Right ventricle myocardium inferior (tissue), 1 donor: ENCODE data around the gene RBM19. TPM values are rescaled to one million over a fixed set of nuclear protein-coding genes. Genes with fewer than 3 reads are reported as not detected.
A peak's percentile ranks its signal among the peaks of the same experiment; 100 is the strongest.

Experiments used
- ATAC-seq: fragments of 200-7000 bp; cut with Tn5 transposase; one replicate; pipeline ENCODE4 v1.9.1; 2020; ENCODE audit warnings: mild to moderate bottlenecking, moderate library complexity
- DNase-seq: peaks from one replicate; pipeline ENCODE4 v3.0.0; 2021; ENCODE audit errors: missing footprints
- intact Hi-C: fragments of 100-400 bp; cut with DNase I; formaldehyde crosslinking; loops from one replicate; pipeline ENCODE4 v1.11.0; 2022
- total RNA-seq: library from RNA; stranded (reverse); fragmentation: NEBNext Ultra II Directional; extraction: Animal tissue kit (Norgen Biotek cat#: 25700); gene quantifications from one replicate; pipeline ENCODE4 v1.2.1, GENCODE V29; 2021
- donor health status: DM: no; HTN: yes; CAD: no; lungs with severe emphysema.

The RBM19 gene
- total RNA-seq, 1 donor from 2014 or later = 15.8 TPM

GRCh38 chr12:113991224-113992044 is 25.3 kb upstream of the RBM19 start:
- ATAC-seq = no peak
- intact Hi-C loops = no loop called here
- no peak for DNase-seq

- DNase-seq (no peak), ATAC-seq (no peak)
- intact Hi-C loops = no loop called here
Observed at GRCh38 chr12:113990250-113991223, 24.4 kb upstream of the RBM19 start.

GRCh38 chr12:113988976-113989375 is 22.9 kb upstream of the RBM19 start:
- intact Hi-C loops = no loop called here
- DNase-seq (no peak), ATAC-seq (no peak)

GRCh38 chr12:113988064-113988451 is 21.9 kb upstream of the RBM19 start:
- ATAC-seq (no peak), DNase-seq (no peak)
- intact Hi-C loops = no loop called here

GRCh38 chr12:113987261-113988063 is 21.3 kb upstream of the RBM19 start:
- ATAC-seq (no peak), DNase-seq (no peak)
- intact Hi-C loops = no loop called here

- ATAC-seq = no peak
- intact Hi-C loops = no loop called here
- no peak for DNase-seq
Observed at GRCh38 chr12:113984464-113984863, 18.3 kb upstream of the RBM19 start.

GRCh38 chr12:113983777-113984448 is 17.8 kb upstream of the RBM19 start:
- ATAC-seq (no peak), DNase-seq (no peak)
- intact Hi-C loops = no loop called here

- no peak for ATAC-seq
- intact Hi-C loops = no loop called here
Observed at GRCh38 chr12:113983265-113983664, 17.1 kb upstream of the RBM19 start.

GRCh38 chr12:113981876-113982275 is 15.8 kb upstream of the RBM19 start:
- ATAC-seq = no peak
- no peak for DNase-seq
- intact Hi-C loops = loop anchor here (2.0 kb wide), 1 partner anchor 527 kb away; no protein-coding TSS in a partner anchor

More at GRCh38 chr12:113983265-113983664, 17.1 kb upstream of the RBM19 start:
- DNase-seq = no peak

- ATAC-seq (peak; percentile 46), DNase-seq (no peak)
- intact Hi-C loops = loop anchor here (2.0 kb wide), 1 partner anchor 528 kb away; no protein-coding TSS in a partner anchor
Observed at GRCh38 chr12:113980537-113981337, 14.6 kb upstream of the RBM19 start.

GRCh38 chr12:113980054-113980453 is 13.9 kb upstream of the RBM19 start:
- intact Hi-C loops = loop anchor here (2.0 kb wide), 1 partner anchor 529 kb away; no protein-coding TSS in a partner anchor

GRCh38 chr12:113978080-113978479 is 12.0 kb upstream of the RBM19 start:
- intact Hi-C loops = no loop called here
- ATAC-seq = no peak
- DNase-seq = no peak

More at GRCh38 chr12:113980054-113980453, 13.9 kb upstream of the RBM19 start:
- no peak for DNase-seq
- ATAC-seq = no peak

GRCh38 chr12:113974006-113974405 is 7.9 kb upstream of the RBM19 start:
- no peak for ATAC-seq
- DNase-seq = no peak
- intact Hi-C loops = no loop called here

GRCh38 chr12:113973109-113973904 is 7.2 kb upstream of the RBM19 start:
- intact Hi-C loops = no loop called here
- no peak for ATAC-seq
- DNase-seq = no peak

- intact Hi-C loops = no loop called here
- ATAC-seq (no peak), DNase-seq (no peak)
Observed at GRCh38 chr12:113971392-113971791, 5.3 kb upstream of the RBM19 start.

- DNase-seq = no peak
- intact Hi-C loops = no loop called here
- no peak for ATAC-seq
Observed at GRCh38 chr12:113970211-113970610, 4.1 kb upstream of the RBM19 start.

- intact Hi-C loops = no loop called here
- no peak for ATAC-seq
- no peak for DNase-seq
Observed at GRCh38 chr12:113967368-113967767, 1.2 kb upstream of the RBM19 start.
